Stimulated activated memory B cell treated with anti-CD40 and anti-IgM and Interleukin-4, amounts not matched to agents 10 μg/mL and 1 μg/mL and 100 μg/mL, for 72 hours (primary cell): ENCODE measurements around the gene SNAI3.
A peak's percentile ranks its signal among the peaks of the same experiment; 100 is the strongest.

Experiments
- ATAC-seq: fragments of 150-1000 bp; cut with Tn5 transposase; 2 replicates; pipeline ENCODE4 v1.10.0; 2021
- H3K27ac Mint-ChIP-seq: one replicate; pipeline ENCODE4 v1.8.0; 2022; ENCODE audit warnings: mild to moderate bottlenecking, mixed read lengths
- H3K27me3 Mint-ChIP-seq: one replicate; pipeline ENCODE4 v1.8.0; 2022; ENCODE audit warnings: mixed read lengths
- H3K36me3 Mint-ChIP-seq: one replicate; pipeline ENCODE4 v1.8.0; 2022; ENCODE audit warnings: mixed read lengths
- H3K4me1 Mint-ChIP-seq: one replicate; pipeline ENCODE4 v1.8.0; 2022; ENCODE audit warnings: mixed read lengths
- H3K4me3 Mint-ChIP-seq: one replicate; pipeline ENCODE4 v1.8.0; 2022; ENCODE audit warnings: mild to moderate bottlenecking, moderate library complexity, mixed read lengths
- H3K9me3 Mint-ChIP-seq: one replicate; pipeline ENCODE4 v1.8.0; 2022; ENCODE audit warnings: mixed read lengths

SNAI3 gene

DNA sequence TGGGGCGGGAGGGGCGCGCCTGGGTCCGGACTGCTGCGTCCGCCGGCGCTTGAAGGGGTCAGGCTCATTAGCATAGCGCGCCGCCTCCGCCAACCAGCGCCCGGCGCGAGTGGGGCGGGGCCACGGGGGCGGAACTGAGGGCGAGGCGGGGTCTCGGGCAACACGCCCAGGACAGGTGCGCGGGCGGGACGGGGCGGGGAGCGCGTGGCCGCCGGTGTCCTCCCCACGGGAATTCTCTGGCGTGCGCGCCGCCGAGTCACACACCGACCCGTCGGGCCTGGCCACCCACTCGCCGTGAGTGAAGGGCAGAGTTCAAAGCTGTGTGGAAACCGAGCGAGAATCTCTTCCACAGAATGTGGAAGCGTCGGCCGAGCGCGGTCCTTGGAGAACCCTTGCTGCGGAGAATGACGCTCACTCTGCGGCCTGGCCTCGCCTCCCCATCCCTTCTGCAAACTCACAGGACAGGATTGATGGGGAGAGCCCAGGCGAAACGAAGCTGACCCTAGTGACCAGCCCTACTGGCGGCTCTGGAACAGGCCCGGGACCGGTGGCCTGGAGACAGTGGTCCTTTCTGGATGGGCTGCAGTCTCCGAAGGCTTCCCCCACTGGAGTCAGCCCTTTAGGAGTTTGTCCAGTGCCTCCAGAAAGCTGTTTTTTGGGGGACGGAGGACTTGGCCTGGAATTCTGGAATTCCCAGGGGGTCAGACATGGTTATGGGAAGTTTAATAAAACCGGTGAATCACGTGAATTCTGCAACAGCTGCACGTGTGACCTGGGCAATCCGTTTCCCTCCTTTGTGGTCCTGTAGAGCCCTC, at the start of gene SNAI3:
TSS of gene SNAI3 (minus strand) at position 69 of the 815 bp plus-strand sequence. CDS start 101 bp downstream, outside the sequence.
- peak; percentile 84 for ATAC-seq
- no peaks in the 10 kb centered on the region for H3K9me3 Mint-ChIP-seq
- H3K27me3 Mint-ChIP-seq, result no peaks in the 10 kb centered on the region
- peaks cover 57% of the 10 kb centered on the region for H3K4me1 Mint-ChIP-seq
- H3K27ac Mint-ChIP-seq, result peak within 1 kb of the TSS; percentile 67
- peak within 1 kb of the TSS; percentile 84 for H3K4me3 Mint-ChIP-seq
- no peaks in the 10 kb centered on the region for H3K36me3 Mint-ChIP-seq

DNA sequence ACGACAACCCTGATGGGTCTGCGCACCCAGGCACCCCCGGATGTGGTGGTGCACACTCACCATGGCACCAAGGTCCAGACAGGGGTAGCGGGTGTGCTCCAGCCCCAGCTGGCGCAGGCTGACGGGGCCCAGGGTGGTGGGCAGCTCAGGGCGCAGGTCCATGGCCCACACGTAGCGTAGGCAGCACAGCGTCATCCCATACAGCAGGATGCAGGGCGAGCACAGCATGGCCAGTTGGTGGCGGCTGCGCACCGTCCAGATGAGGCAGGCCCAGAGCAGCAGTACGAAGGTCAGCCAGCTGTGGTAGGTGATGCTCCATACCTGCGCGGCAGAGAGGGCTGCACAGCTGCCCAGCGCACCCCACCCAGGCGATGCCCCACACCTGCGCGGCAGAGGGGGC, 49.8 kb upstream of the SNAI3 start:
- ATAC-seq, result no peak
- H3K27me3 Mint-ChIP-seq, result no peaks in the 10 kb centered on the region
- H3K36me3 Mint-ChIP-seq, result peaks cover 11% of the 10 kb centered on the region
- H3K4me3 Mint-ChIP-seq, result no peak overlapping the region
- H3K4me1 Mint-ChIP-seq, result peaks cover 20% of the 10 kb centered on the region
- H3K27ac Mint-ChIP-seq, result no peak overlapping the region
- no peaks in the 10 kb centered on the region for H3K9me3 Mint-ChIP-seq

GRCh38 chr16:88735616-88736015, 49.3 kb upstream of the SNAI3 start:
- Mint-ChIP-seq H3K27ac (no peak overlapping the region), H3K4me1 (peaks cover 21% of the 10 kb centered on the region), H3K4me3 (no peak overlapping the region), H3K9me3 (no peaks in the 10 kb centered on the region), H3K27me3 (no peaks in the 10 kb centered on the region), H3K36me3 (peaks cover 13% of the 10 kb centered on the region)
- ATAC-seq, result no peak

DNA sequence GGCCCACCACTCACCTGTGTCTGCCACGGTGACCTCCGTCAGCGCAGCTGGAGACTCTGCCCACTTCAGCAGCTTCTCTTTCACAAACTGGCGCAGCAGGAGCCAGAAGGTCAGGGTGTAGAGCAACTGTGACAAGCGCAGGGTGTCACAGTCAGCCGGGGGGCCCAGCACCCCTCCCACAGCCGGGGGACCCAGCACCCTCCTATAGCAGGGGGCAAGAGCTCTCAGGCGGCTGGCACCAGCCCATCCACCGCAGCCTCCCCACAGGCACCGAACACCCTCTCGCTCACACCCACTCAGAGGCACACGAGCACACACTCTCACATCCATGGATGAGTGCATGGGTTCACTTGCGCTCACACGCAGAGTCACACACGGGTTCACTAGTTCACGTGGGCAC, 48.8 kb upstream of the SNAI3 start:
- Mint-ChIP-seq H3K9me3 (no peaks in the 10 kb centered on the region), H3K36me3 (peaks cover 13% of the 10 kb centered on the region), H3K27me3 (no peaks in the 10 kb centered on the region), H3K4me3 (no peak overlapping the region), H3K4me1 (peaks cover 21% of the 10 kb centered on the region), H3K27ac (no peak overlapping the region)
- ATAC-seq, result no peak

- H3K9me3 Mint-ChIP-seq, result no peaks in the 10 kb centered on the region
- no peak for ATAC-seq
- H3K27me3 Mint-ChIP-seq, result no peaks in the 10 kb centered on the region
These were observed 48.0 kb upstream of the SNAI3 start for GRCh38 chr16:88734361-88734728.

GRCh38 chr16:88733630-88734360, 47.5 kb upstream of the SNAI3 start:
- Mint-ChIP-seq H3K4me1 (peaks cover 21% of the 10 kb centered on the region), H3K4me3 (no peak overlapping the region), H3K9me3 (no peaks in the 10 kb centered on the region), H3K36me3 (peaks cover 19% of the 10 kb centered on the region), H3K27ac (no peak overlapping the region), H3K27me3 (no peaks in the 10 kb centered on the region)
- ATAC-seq, result no peak

More at GRCh38 chr16:88734361-88734728, 48.0 kb upstream of the SNAI3 start:
- H3K27ac Mint-ChIP-seq, result no peak overlapping the region
- peaks cover 21% of the 10 kb centered on the region for H3K4me1 Mint-ChIP-seq
- peaks cover 19% of the 10 kb centered on the region for H3K36me3 Mint-ChIP-seq
- no peak overlapping the region for H3K4me3 Mint-ChIP-seq

- no peak for ATAC-seq
- H3K27me3 Mint-ChIP-seq, result no peaks in the 10 kb centered on the region
- H3K36me3 Mint-ChIP-seq, result peaks cover 19% of the 10 kb centered on the region
- no peak overlapping the region for H3K27ac Mint-ChIP-seq
- H3K9me3 Mint-ChIP-seq, result no peaks in the 10 kb centered on the region
- H3K4me1 Mint-ChIP-seq, result peaks cover 12% of the 10 kb centered on the region
- no peak overlapping the region for H3K4me3 Mint-ChIP-seq
These were observed 46.6 kb upstream of the SNAI3 start for GRCh38 chr16:88732961-88733294.

DNA sequence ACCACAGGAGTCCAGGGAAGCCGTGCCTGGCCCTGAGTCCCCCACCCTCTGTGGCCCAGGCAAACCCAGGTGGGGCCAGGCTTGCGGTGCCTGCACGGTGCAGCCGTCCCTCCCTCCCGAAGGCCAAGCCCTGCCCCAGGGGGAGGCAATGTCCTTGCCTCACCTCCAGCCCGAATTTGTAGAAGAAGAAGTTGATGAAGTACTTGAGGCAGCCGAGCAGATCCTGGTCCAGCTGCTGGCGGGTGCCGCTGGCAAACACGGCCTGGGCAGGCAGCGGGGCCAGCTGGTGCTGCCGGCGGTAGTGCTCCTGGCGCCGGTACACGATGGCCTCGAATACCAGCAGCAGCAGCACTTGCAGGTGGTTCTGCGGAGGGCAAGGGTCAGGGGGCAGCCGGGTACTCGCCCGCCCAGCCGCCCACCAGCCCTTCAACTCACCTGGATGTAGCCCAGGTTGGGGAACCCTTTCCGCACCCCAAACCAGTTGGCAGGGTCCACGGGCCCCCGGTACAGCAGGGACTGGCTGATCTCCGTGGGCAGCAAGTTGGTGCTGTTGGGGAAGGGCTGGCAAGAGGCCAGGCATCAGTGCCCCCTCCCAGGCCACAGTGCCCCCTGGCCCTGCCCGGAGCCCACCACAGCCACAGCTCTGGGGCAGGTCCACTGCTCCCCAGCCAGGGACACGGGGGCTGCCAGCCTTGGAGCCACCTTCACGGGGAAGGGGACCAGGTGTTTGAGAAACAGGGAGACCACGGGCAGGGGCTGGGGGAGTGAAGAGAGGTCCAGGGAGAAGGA, 46.1 kb upstream of the SNAI3 start:
- no peak overlapping the region for H3K4me3 Mint-ChIP-seq
- ATAC-seq, result no peak
- H3K27ac Mint-ChIP-seq, result no peak overlapping the region
- peaks cover 7% of the 10 kb centered on the region for H3K4me1 Mint-ChIP-seq
- H3K9me3 Mint-ChIP-seq, result no peaks in the 10 kb centered on the region
- no peaks in the 10 kb centered on the region for H3K27me3 Mint-ChIP-seq
- H3K36me3 Mint-ChIP-seq, result peaks cover 21% of the 10 kb centered on the region

DNA sequence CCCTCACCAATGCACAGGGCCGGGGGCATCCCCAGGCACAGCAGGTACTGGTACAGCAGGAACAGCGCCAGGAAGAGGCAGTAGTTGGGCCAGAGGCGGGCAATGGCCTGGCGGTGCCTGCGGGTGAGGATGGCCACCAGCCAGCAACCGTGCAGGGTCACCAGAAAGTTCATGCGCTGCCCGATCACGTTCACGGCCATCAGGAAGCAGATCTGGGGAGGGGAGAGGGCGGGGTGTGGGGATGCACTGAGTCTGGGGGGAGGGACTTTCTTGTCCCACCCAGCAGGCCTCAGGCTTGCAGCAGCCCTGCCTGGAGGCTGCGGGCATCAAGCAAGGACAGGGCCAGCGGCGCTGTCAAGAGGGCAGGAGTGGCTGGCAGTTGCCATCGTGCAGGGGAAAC, 45.4 kb upstream of the SNAI3 start:
- Mint-ChIP-seq H3K9me3 (no peaks in the 10 kb centered on the region), H3K27ac (peak overlapping the region; percentile 63), H3K4me3 (no peak overlapping the region), H3K4me1 (peaks cover 7% of the 10 kb centered on the region), H3K36me3 (peaks cover 27% of the 10 kb centered on the region), H3K27me3 (no peaks in the 10 kb centered on the region)
- peak; percentile 59 for ATAC-seq

- Mint-ChIP-seq H3K9me3 (no peaks in the 10 kb centered on the region), H3K36me3 (peaks cover 35% of the 10 kb centered on the region), H3K4me1 (peaks cover 7% of the 10 kb centered on the region), H3K27me3 (no peaks in the 10 kb centered on the region), H3K4me3 (no peak overlapping the region), H3K27ac (peak overlapping the region; percentile 63)
- no peak for ATAC-seq
These were observed 44.6 kb upstream of the SNAI3 start for GRCh38 chr16:88730632-88731607.

GRCh38 chr16:88727871-88728270, 41.6 kb upstream of the SNAI3 start:
- no peak overlapping the region for H3K27ac Mint-ChIP-seq
- ATAC-seq, result no peak
- H3K4me3 Mint-ChIP-seq, result no peak overlapping the region
- no peaks in the 10 kb centered on the region for H3K9me3 Mint-ChIP-seq
- H3K36me3 Mint-ChIP-seq, result peaks cover 55% of the 10 kb centered on the region
- H3K4me1 Mint-ChIP-seq, result peaks cover 7% of the 10 kb centered on the region
- no peaks in the 10 kb centered on the region for H3K27me3 Mint-ChIP-seq

GRCh38 chr16:88726981-88727380, 40.7 kb upstream of the SNAI3 start:
- Mint-ChIP-seq H3K27me3 (no peaks in the 10 kb centered on the region), H3K4me3 (no peak overlapping the region), H3K4me1 (peaks cover 7% of the 10 kb centered on the region), H3K9me3 (no peaks in the 10 kb centered on the region), H3K36me3 (peaks cover 57% of the 10 kb centered on the region), H3K27ac (no peak overlapping the region)
- no peak for ATAC-seq

DNA sequence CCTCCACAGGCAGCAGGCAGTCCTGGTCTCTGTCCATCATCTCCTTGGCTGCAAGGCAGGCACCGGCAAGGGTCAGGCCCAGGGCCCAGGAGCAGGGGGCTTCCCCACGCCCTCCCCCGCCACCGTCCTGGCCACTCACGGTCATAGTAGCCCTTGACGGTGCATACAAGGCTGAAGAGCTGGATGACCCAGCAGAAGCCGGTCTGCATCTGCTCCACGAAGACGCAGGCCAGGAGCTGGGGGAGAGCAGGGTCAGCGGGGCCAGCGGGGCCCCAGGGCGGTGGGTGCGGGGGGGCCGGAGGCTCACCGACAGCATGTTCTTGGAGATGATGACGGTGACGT, 40.1 kb upstream of the SNAI3 start:
- no peak overlapping the region for H3K27ac Mint-ChIP-seq
- no peaks in the 10 kb centered on the region for H3K27me3 Mint-ChIP-seq
- no peak for ATAC-seq
- H3K4me3 Mint-ChIP-seq, result no peak overlapping the region
- no peaks in the 10 kb centered on the region for H3K9me3 Mint-ChIP-seq
- H3K4me1 Mint-ChIP-seq, result peaks cover 4% of the 10 kb centered on the region
- peaks cover 58% of the 10 kb centered on the region for H3K36me3 Mint-ChIP-seq

GRCh38 chr16:88725609-88726407, 39.5 kb upstream of the SNAI3 start:
- Mint-ChIP-seq H3K4me3 (no peak overlapping the region), H3K27ac (no peak overlapping the region), H3K9me3 (no peaks in the 10 kb centered on the region), H3K36me3 (peaks cover 59% of the 10 kb centered on the region), H3K4me1 (no peaks in the 10 kb centered on the region), H3K27me3 (no peaks in the 10 kb centered on the region)
- no peak for ATAC-seq
